HG02798 (cell line): ENCODE measurements around the gene CDC20B.
A peak's percentile ranks its signal among the peaks of the same experiment; 100 is the strongest.

Experiments
- ATAC-seq: cut with Tn5 transposase; IDR thresholded peaks from one replicate; pipeline ENCODE4 v1.9.1; 2021; ENCODE audit warnings: mild to moderate bottlenecking; ENCODE audit not compliant: unreplicated experiment, poor library complexity

Gene CDC20B

DNA sequence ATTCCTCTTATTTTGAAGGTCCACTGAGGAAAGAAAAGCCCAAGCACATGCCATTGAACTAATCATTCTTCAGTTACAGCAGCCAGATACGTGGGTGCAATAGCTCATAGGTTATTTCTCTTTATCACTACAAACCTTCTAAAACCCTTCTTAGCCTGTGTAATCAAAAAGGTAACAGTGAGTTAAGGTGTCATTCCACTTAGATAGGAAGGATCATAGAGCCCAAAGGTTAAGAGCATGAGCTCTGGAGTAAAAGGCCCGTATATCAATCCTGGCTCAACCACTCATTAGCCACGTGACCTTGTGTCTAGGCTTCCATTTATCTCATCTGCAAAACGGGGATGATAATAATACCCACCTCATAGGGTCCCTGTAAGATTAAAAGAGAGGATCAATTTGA, 10.3 kb downstream of the CDC20B start:
- ATAC-seq = no peak

DNA sequence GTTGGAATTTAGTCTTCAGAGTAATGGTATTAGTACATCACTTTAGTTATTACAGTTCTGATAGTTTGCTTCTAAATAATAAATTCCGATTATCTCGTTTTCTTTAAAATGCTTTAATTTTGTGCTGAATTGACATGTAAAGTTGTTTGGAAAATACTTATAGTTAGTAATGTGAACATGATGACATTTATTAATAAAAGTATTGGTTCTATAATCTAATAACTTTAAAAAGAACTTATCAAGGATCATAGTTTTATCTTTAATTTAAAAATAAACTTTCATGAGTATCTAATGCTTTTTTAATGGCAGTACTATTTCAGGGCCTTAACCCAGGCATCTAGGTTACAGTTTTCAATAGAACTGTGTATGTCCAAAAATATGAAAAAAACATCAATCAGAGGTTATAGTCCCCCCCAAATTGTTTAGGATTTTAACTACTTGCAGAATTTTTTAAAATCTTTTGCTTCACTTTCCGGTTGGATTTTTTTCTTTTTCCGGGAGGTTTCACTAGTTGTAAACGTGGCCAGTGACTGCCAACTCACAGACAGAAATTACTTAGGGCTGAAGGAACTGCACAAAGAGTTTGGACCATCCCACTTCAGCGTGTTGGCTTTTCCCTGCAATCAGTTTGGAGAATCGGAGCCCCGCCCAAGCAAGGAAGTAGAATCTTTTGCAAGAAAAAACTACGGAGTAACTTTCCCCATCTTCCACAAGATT, 12.3 kb downstream of the CDC20B start:
- ATAC-seq = no peak

DNA sequence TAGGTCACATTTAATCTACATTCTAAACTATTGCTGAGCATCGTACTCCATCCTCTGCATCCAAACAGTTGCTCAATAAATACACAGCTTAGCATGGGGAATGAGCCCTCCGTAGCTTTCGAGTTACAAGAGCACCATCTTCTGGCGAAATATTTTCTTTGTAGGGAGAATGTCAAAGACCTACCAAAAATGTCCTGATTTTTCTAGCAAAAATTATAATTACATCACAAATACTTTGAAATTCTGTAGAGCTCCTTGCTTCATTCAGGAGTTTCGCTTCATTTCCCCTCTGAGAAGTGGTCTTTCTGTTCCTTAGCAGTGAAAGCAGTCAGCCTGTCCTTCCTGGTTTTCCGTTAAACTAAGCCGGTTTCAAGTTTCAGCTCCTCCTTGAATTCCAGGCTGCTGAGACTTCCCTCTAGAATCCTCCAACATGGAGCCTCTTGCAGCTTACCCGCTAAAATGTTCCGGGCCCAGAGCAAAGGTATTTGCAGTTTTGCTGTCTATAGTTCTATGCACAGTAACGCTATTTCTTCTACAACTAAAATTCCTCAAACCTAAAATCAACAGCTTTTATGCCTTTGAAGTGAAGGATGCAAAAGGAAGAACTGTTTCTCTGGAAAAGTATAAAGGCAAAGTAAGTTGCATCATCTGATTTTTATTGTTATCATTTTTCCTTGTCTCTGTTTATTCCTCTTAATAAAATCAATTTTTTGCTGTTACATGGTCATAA, 13.0 kb downstream of the CDC20B start, which contains the start of gene GPX8:
Gene GPX8, plus strand, starts transcription at position 409 of the 730 bp plus-strand sequence. Its CDS starts 22 bp downstream, at position 431.
- ATAC-seq = no peak

DNA sequence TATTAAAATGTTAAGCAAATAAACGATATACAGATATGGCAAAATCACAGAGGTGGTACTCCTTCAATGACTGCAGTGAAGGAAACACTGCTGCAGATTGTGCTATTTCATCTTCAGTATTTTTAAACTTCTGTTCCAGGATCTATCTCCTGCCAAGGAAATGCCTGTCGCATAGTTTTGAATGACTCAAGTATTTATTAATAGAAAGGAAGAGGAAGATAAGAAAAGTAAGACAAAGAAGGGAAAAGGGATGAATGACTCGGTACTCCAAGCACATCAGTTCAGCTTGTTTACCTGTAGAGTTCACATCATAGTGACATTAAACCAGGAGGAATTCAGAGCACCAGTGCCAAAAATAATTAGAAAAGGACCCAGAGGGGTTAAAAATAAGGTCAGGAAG, 18.1 kb downstream of the CDC20B start:
- no peak for ATAC-seq

DNA sequence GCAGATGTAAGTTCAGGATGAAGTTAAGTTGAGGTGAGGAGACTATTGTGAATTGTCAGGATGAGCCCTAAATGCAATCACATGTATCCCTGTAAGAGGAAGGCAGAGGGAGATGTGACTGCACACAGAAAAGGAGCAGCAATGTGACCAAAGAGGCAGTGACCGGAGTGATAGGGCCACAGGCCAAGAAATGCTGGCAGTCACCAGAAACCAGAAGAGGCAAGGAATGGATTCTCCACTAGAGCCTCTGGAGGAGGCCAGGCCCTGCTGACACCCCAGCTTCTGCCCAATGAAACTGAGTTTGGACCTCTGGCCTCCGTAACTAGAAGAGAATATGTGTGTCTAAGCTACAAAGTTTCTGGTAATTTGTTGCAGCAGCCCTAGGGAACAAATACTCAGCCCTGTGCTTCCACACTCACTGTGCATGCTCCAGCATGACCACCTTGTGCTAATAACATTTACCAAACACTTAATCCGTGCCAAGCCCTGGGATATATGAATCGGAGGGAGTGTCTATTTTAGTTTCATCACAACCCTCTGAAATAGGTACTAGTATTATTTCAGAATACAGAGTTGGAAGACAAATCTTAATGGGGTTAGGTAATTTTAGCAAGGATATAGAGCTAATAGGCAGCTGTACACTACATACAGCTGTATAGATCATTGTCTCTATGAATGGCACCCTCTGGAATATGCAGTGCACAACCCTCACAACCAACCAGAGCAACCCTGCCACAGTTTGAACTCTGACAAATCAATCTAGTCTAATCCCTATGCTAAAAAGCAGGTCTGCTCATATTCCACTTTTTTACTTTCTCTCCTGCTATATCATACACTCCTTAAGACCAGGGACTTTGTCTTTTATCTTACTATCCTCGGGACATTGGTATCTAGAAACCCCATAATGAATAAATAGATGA, 20.8 kb downstream of the CDC20B start:
- ATAC-seq = no peak

DNA sequence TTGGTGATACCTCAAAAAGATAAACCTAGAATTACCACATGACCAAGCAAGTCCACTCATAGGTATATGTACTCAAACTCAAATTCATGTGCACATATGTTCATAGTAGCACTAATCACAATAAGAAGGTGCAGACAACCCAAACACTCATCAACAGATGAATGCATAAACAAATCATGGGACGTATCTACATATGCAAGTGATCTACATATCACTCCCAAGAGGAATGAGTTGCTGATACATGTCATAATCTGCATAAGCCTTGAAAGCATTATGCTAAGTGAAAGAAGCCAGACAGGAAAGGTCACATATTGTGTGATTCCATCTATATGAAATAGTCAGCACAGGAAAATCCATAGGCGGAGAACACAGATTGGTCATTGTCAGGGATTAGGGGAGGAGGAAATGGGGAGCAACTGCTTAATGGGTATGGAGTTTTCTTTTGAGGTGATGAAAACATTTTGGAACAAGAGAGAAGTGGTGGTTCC, 23.6 kb downstream of the CDC20B start:
- no peak for ATAC-seq

DNA sequence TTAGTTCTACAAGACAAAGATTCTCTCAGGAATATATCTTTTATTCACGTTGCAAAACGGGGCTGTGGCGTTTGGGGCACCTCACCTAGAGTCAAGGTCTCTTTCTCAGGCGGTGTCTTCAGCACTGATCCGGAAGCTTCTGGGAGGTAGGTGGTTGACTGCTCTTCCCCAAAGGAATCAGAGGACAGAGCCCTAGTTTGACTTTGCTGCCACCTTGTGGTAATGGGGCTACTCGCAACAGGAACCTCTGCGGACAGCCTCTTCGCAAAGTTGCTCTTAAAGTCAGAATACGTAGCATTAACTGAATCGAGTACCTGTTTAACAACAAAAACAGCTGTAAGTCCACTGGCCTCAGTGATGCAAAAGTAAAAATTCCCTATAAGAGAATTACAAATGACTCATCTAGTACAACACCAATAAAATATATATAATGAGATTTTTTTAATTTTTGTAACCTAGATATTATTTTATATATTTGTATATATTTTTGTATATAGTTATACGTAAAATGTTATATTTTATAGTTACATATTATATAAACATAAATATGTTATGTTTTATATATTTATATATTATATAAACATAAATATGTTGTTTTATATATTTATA, 26.3 kb downstream of the CDC20B start:
- peak; percentile 92 for ATAC-seq

DNA sequence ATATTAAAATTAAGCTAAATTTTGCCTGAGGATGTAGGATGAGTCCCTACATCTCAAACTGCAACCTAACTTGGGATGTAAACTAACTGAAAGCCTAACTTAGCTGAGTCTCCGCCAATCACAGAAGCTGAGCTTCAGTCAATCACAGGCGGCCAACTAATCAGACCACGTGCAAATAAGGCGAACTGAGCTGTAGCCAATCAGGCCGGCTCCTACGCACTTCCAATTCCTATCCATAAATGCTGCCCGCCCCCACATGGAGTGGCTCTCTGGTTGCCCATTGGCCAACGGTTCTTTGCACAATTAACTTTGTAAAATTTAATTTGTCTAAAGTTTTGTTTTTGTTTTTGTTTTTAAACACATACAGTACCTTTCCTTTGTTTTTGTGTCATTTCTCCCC, 26.9 kb downstream of the CDC20B start:
- no peak for ATAC-seq

DNA sequence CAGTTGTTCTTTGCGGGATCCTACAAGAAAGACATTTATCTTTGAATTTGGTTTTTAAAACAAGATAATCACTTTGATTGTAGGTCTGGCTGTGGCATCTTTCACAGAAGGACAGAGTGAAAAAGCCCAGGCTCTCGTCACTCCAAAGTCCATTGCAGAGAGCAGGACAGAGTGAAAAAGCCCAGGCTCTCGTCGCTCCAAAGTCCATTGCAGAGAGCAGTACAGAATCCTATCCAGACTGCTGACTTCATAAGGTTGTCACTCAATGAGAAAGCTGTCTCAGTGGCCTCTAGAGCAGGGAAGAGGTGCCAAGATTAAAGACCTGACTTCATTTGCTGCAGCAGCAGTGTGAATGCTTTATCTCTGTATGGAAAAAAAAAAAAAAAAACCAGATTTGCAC, 29.4 kb downstream of the CDC20B start:
- no peak for ATAC-seq

DNA sequence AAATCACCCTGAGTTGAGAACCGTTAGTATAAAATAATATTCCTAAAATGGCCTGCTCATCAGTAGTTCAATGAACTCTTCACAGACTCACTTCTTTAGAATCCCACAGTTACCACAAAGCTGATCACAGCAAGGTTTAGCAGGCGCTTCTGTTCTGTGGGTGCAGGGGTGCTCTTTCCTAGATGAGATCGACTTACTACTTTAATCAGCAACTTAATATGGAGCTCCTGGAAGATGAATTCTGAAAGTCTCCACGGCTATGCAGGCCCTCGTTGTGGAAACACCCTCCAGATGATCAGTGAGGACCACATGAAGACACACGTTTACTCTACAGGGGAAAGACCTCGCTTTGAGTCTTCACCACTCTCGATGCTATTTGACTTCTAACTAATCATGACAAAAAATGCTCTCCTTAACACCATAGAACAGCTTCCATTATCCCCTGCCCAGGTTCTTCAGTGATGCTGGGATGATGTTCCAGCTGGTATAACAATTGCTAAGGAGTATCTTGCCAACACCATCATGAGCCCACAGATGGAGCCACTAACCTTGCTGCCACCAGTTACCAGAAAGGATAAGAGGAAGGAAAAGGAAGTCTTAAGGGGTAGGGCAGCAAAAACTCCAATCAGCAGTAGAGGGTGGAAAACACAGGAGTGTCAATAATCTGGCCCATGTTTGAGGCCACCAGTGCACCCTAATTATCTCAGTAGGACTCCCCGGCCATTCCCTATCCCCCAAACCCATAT, 30.9 kb downstream of the CDC20B start:
- ATAC-seq = no peak

DNA sequence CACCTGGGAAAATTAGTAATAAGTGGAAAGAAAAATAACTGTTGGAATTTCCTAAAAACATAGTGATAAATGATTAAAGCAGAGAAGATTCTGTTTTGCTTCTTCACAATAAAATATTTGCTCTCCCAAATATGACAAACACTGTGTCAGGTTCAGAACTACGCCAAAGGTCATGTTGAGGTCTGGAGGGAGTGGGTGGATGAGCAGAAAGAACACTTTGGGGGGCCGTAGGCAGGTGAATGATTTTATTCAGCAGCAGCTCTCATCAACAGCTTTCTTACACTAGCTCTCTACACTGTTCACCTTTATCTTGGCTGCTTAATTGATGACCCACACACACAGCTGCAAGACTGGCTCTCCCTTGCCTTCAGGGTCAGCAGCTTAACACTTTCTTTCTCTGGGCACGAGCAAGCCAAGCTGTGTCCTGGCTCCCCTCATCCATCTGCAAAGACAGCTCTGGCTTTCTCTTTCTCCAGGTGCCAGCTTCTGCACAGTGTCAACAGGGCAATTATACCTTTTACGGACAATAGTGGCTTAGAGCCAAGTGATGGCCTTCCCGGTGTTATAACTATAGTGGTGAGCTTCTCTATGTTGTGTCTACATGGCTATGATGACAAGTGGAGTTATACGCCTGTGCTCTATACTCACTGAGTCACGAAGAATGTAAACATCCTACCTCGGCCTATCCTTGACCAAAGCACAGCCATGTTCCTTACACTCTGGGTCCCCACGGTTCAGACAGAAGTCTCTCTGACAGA, 31.9 kb downstream of the CDC20B start:
- ATAC-seq = no peak

DNA sequence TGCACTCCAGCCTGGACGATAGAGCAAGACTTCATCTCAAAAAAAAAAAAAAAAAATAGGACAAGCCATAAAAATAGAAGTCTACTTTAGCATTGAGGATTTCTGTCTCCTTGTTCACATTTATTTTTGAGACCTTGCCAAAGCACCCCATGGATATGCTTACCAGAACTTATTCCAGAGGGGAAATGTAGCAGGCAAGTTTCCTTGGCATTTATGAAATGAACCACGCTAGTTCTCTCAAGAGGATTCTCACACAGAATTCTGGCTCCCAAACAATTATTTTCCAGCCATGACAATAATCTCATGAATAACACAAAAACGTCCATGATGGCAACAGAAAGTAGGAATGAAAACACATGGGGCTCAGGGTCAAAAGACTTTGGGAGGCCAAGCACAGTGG, 36.5 kb downstream of the CDC20B start:
- ATAC-seq = no peak

DNA sequence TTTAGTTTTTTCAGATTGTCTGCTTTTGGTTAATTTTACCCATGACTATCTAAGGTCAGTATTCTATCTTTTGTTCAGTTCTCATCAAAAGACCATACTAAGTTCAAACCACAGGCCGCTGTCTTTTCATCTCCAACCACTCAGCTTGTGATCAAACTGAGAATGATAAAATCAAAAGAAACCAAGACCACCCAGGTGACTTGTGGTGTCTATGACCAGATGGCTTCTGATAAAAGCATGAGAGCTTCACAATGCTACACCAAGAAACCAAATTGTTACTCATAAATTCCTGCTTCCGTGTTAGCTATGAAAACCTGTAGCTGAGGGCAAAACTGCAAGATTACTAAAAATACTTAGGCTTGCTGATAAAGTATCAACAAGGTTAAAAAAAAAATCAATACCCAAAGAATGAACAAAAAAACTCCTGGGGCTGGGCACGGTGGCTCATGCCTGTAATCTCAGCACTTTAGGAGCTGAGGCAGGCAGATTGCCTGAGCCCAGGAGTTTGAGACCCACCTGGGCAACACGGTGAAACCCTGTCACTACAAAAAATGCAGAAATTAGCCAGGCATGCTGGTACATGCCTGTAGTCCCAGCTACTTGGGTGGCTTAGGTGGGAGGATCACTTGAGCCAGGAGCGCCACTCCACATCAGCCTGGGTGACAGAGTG, 38.8 kb downstream of the CDC20B start:
- ATAC-seq = no peak

DNA sequence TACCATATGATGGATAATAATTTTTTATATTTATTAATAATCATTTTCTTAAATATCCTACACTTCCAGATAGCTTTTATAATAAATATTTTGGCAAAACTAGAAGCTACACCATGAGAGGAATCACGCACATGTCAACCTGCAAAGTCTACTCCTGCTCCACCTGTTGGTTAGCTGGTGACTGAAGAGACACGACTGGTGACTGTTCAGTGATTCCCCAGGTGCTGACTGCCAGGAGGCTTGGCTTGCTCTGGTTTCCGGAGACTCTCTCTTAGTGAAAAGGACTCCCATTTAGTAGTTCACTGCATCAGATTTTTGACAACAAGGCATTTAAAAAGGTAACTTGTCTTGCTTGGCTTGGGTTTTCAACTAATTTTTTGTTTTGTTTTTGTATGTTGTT, 49.6 kb downstream of the CDC20B start:
- no peak for ATAC-seq

DNA sequence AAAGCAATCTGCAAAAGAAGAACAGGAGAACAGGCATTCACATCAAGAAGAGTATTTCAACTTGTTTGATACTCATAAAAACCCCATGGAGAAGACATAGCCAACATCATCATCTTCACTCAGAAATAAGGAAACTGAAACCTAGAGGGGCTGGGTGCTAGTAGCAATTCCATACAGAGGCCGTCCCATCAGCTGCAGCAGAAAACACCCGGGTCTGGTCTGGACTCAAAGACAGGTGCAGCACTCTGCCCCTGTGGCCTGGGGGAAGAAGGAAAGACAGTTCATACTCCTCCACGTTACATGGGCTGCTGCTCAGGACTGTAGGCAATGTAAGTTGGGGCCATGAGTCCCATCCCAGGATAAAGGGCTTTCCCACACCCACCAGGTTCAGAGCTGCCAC, 58.9 kb downstream of the CDC20B start:
- ATAC-seq = no peak

DNA sequence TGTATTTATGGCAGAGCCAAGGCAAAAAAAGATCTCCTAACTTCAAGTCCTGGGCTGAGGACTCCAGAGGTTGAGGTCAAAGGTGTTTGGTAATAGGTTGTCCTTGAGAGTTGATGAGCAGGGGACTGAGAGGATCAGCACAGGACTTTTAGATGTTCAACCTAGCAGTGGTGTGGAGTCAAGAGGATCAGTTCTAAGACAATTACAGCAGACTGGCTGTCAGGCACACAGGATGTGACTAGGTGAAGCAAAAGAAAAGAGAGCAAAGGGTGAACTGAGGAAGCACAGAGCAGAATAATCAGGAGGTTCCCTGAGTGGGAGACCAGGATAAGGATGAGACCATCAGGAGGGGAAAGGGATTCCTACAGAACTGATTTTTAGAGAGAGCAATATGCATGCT, 59.6 kb downstream of the CDC20B start:
- ATAC-seq = no peak

DNA sequence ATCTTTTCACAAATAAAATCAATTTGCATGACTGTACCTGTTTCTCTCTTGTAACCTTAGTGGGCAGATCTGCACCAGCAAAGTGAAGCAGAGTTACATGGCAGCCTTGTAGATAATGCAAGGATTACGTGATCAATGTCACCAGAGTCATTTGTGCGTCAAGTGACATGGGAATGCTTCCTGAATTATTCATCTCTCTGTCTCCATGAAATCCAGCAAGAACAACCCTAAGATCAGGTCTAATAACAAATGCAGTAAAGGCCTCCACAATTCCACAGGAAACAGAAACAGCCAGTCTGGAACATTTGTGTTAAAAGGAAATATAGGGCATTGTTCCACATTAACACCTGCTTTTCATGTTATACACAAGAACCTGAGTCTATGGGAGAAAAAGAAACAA, 62.8 kb downstream of the CDC20B start:
- no peak for ATAC-seq

DNA sequence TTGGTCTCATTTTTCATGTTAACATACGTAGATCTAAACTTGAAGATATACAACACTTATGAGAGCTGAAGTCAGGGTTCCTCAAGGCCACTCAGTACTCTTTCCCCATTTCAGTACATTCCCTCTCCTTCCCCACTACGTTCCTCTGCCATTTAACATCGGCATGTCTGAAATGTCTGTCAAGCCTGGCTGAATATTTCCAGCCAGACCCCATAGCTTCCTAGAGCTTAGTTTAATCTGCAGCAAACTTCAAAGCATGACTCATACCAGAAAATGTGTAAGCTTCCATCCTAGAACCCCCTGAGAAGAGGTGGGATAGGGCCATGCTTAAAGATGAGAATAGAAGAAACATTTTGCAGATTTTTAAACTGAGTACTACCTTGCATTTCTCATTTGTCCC, 64.3 kb downstream of the CDC20B start:
- no peak for ATAC-seq
